ENCODE results near the gene SUMF1.
"Not testable (repeated sequence)": the region's sequence is repeated elsewhere in the genome, so short reads cannot be mapped to it uniquely, and the experiment has no call there.

The SUMF1 gene

GRCh38 chr3:4460334-4460733, 6.7 kb downstream of the SUMF1 start:
- no peak for DNase-seq (ENCODE audit: low spot score)

- no peak for DNase-seq (ENCODE audit: low spot score)
Observed at GRCh38 chr3:4458961-4459360, 8.1 kb downstream of the SUMF1 start.

GRCh38 chr3:4456780-4457179, 10.3 kb downstream of the SUMF1 start:
- not testable (repeated sequence) for DNase-seq (ENCODE audit: low spot score)

GRCh38 chr3:4454142-4454541, 12.9 kb downstream of the SUMF1 start:
- no peak for DNase-seq (ENCODE audit: low spot score)

- DNase-seq (ENCODE audit: low spot score), result no peak
Observed at GRCh38 chr3:4449043-4449805, 17.8 kb downstream of the SUMF1 start.

GRCh38 chr3:4448187-4448586, 18.9 kb downstream of the SUMF1 start:
- DNase-seq (ENCODE audit: low spot score), result no peak

- DNase-seq (ENCODE audit: low spot score), result no peak
Observed at GRCh38 chr3:4447295-4447999, 19.6 kb downstream of the SUMF1 start.

GRCh38 chr3:4440951-4441350, 26.1 kb downstream of the SUMF1 start:
- no peak for DNase-seq (ENCODE audit: low spot score)

GRCh38 chr3:4438296-4438695, 28.8 kb downstream of the SUMF1 start:
- no peak for DNase-seq (ENCODE audit: low spot score)

- no peak for DNase-seq (ENCODE audit: low spot score)
Observed at GRCh38 chr3:4432259-4432658, 34.8 kb downstream of the SUMF1 start.

- DNase-seq (ENCODE audit: low spot score), result no peak
Observed at GRCh38 chr3:4429648-4430350, 37.3 kb downstream of the SUMF1 start.

GRCh38 chr3:4426782-4427344, 40.2 kb downstream of the SUMF1 start:
- no peak for DNase-seq (ENCODE audit: low spot score)

GRCh38 chr3:4426261-4426781, 40.7 kb downstream of the SUMF1 start:
- DNase-seq (ENCODE audit: low spot score), result no peak

- no peak for DNase-seq (ENCODE audit: low spot score)
Observed at GRCh38 chr3:4425707-4426106, 41.4 kb downstream of the SUMF1 start.

GRCh38 chr3:4425055-4425454, 42.0 kb downstream of the SUMF1 start:
- DNase-seq (ENCODE audit: low spot score), result no peak

- no peak for DNase-seq (ENCODE audit: low spot score)
Observed at GRCh38 chr3:4421121-4421520, 45.9 kb downstream of the SUMF1 start.

- DNase-seq (ENCODE audit: low spot score), result no peak
Observed at GRCh38 chr3:4419920-4420319, 47.1 kb downstream of the SUMF1 start.

GRCh38 chr3:4419386-4419785, 47.7 kb downstream of the SUMF1 start:
- no peak for DNase-seq (ENCODE audit: low spot score)

GRCh38 chr3:4418156-4418555, 48.9 kb downstream of the SUMF1 start:
- no peak for DNase-seq (ENCODE audit: low spot score)

- DNase-seq (ENCODE audit: low spot score), result no peak
Observed at GRCh38 chr3:4417449-4417848, 49.6 kb downstream of the SUMF1 start.

- no peak for DNase-seq (ENCODE audit: low spot score)
Observed at GRCh38 chr3:4416961-4417360, 50.1 kb downstream of the SUMF1 start.

- no peak for DNase-seq (ENCODE audit: low spot score)
Observed at GRCh38 chr3:4416427-4416945, 50.6 kb downstream of the SUMF1 start.

Data from D341Med (cell line).